Type B pancreatic cell (in vitro differentiated cells): ENCODE data around the gene BTBD19. TPM values are rescaled to one million over a fixed set of nuclear protein-coding genes. Genes with fewer than 3 reads are reported as not detected.

Source experiments
- DNase-seq: peaks from one replicate; pipeline ENCODE4 v3.0.0; 2021; ENCODE audit warnings: mixed read lengths; ENCODE audit not compliant: unreplicated experiment; ENCODE audit errors: extremely low spot score
- H3K27ac Mint-ChIP-seq: 2 replicates; pipeline ENCODE4 v1.8.0; 2021; ENCODE audit warnings: mild to moderate bottlenecking, mixed read lengths
- H3K27me3 Mint-ChIP-seq: 2 replicates; pipeline ENCODE4 v1.8.0; 2021; ENCODE audit warnings: mixed read lengths
- H3K36me3 Mint-ChIP-seq: 2 replicates; pipeline ENCODE4 v1.8.0; 2021; ENCODE audit warnings: mixed read lengths
- H3K4me1 Mint-ChIP-seq: one replicate; pipeline ENCODE4 v1.8.0; 2021; ENCODE audit warnings: mixed read lengths; ENCODE audit not compliant: unreplicated experiment
- H3K4me3 Mint-ChIP-seq: 2 replicates; pipeline ENCODE4 v1.8.0; 2021; ENCODE audit warnings: mild to moderate bottlenecking, mixed read lengths
- H3K9me3 Mint-ChIP-seq: 2 replicates; pipeline ENCODE4 v1.8.0; 2021; ENCODE audit warnings: mixed read lengths
- total RNA-seq: library from RNA; stranded (reverse); gene quantifications from 2 replicates; pipeline ENCODE4 v1.2.1, GENCODE V29; 2021; ENCODE audit warnings: low replicate concordance
- TF ChIP-seq, protein P1 (sequence below): fragments of 200-600 bp; sonication (generic); conservative IDR thresholded peaks from 2 replicates; pipeline ENCODE4 v1.5.0; 2021; ENCODE audit warnings: antibody characterized with exemption, mild to moderate bottlenecking

The BTBD19 gene
- total RNA-seq, 1 donor from 2014 or later, result 10.3 TPM

DNA sequence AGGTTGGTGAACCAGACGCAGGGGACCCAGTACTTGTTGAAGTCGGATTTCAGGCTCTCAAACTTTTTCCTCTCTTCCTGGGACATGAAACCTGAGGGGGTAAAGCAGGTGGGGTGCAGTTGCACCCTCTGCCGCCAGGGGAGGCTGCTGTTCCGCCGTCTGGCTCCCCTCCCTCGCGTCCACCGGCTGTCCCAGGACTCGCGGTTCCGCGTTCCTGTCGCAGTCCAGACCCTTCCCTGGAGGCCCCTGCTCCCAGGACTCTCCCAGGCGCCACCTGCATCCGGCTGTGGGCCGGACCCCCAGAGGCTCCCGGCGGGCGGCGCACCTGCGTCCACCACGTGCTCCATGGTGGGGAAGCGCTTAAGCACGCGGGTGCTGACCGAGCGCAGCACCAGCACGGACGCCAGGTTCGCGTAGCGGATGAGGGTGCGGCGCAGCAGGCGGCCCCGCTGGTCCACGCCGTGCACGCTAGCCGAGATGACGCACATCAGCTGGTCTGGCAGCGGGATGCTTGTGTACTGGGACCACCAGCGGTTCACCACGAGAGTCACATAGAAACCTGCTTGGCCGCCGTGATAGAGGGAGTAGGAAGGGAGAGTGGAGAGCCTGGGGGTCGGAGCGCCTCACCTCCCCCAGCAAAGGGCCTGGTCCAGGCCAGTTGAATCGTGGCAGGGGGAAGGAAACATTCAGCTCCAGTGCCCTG is 22.0 kb upstream of the BTBD19 start:
- no peak for DNase-seq
- no peaks in the 10 kb centered on the region for H3K27me3 Mint-ChIP-seq
- peaks cover 27% of the 10 kb centered on the region for H3K4me1 Mint-ChIP-seq
- H3K9me3 Mint-ChIP-seq, result no peaks in the 10 kb centered on the region
- TF ChIP-seq, protein P1, sequence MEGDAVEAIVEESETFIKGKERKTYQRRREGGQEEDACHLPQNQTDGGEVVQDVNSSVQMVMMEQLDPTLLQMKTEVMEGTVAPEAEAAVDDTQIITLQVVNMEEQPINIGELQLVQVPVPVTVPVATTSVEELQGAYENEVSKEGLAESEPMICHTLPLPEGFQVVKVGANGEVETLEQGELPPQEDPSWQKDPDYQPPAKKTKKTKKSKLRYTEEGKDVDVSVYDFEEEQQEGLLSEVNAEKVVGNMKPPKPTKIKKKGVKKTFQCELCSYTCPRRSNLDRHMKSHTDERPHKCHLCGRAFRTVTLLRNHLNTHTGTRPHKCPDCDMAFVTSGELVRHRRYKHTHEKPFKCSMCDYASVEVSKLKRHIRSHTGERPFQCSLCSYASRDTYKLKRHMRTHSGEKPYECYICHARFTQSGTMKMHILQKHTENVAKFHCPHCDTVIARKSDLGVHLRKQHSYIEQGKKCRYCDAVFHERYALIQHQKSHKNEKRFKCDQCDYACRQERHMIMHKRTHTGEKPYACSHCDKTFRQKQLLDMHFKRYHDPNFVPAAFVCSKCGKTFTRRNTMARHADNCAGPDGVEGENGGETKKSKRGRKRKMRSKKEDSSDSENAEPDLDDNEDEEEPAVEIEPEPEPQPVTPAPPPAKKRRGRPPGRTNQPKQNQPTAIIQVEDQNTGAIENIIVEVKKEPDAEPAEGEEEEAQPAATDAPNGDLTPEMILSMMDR, result peak; percentile 99
- peaks cover 1% of the 10 kb centered on the region for H3K36me3 Mint-ChIP-seq
- peak overlapping the region; percentile 79 for H3K4me3 Mint-ChIP-seq
- H3K27ac Mint-ChIP-seq, result peak overlapping the region; percentile 89

DNA sequence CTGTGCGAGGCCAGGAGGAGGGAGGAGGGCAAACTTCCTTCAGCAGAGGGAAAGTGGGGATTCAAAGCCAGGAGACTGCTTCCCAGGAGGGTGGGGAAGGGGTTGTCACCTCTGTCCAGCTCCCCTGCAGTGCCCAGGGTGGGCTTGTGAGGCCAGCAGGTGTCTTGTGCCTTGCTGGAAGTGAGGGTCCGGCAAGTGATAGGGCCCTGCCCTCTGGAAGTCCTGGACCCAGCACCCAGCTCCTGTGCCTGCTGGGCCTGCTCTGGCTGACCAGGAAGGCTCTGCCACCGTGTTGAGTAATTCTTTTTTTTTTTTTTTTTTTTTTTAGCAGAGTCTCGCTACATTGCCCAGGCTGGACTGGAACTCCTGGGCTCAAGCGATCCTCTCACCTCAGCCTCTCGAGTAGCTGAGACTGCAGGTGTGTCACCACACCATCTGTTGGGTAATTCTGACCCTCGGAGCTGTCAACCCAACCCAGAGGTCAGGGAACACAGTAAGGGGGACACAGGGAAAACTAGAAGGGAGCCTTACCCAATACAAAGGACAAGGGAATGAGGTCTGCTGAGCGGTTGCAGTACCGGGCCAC is 21.4 kb upstream of the BTBD19 start:
- peak overlapping the region; percentile 79 for H3K4me3 Mint-ChIP-seq
- H3K27me3 Mint-ChIP-seq, result no peaks in the 10 kb centered on the region
- H3K9me3 Mint-ChIP-seq, result no peaks in the 10 kb centered on the region
- no peak for DNase-seq
- peaks cover 27% of the 10 kb centered on the region for H3K4me1 Mint-ChIP-seq
- H3K36me3 Mint-ChIP-seq, result no peaks in the 10 kb centered on the region
- peak overlapping the region; percentile 89 for H3K27ac Mint-ChIP-seq
- TF ChIP-seq, protein P1, result no peak

DNA sequence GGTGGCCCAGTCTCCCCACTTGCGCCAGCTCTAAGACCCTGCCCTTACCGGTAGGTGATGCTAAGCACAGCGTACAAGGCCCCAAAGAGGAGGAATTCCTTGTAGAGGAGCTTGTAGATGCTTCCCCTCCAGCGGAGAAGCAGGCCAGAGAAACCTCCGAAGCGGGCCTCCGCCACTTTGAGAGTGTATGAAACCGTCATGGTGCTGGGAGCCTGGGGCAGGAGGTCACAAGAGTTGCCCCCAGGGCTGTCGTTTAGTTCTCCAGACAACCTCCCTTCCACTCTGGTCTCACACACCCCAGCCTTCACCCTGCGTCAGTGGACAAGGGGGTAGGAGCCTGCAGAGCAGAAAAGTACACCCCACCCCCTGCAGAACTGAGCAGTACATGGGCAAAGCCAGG is 20.8 kb upstream of the BTBD19 start:
- TF ChIP-seq, protein P1, result no peak
- no peaks in the 10 kb centered on the region for H3K36me3 Mint-ChIP-seq
- no peak overlapping the region for H3K4me3 Mint-ChIP-seq
- H3K4me1 Mint-ChIP-seq, result peaks cover 27% of the 10 kb centered on the region
- no peak for DNase-seq
- no peaks in the 10 kb centered on the region for H3K9me3 Mint-ChIP-seq
- no peaks in the 10 kb centered on the region for H3K27me3 Mint-ChIP-seq
- no peak overlapping the region for H3K27ac Mint-ChIP-seq

DNA sequence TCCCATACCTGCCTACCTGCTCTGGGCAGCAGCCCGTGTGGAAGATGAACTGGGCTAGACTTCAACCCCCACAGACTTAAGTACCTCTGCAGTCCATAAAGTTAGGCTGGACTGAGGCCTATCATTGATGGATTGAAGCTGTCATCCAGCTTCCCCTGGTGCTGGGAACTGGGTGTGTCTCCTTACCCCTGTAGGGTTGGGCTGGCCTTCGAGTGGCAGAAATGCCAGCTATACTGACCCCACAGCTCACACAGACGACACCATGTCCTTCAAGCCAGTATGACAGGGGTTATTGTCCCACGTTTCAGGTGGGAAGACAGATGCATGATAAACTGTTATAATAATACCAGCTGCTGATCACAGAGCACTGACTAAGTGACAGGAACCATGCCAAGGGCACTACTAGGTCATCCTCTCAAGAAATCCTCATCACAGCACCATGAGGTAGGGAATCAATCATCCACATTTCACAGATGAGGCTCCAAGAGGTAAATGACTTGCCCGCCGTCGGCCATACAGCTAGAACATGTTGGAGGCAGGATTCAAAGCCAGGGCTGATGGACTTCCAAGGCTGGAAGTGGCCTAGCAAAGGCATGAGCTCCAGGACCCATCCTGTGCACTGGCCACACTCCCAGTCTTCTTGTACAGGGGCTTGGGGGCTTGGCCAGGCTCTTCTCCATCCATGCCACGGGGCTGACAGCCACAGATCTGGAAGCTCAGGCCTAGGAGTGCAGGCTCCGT is 20.0 kb upstream of the BTBD19 start, which contains the start of gene BEST4:
Gene BEST4, minus strand, starts transcription at position 51 of the 741 bp plus-strand sequence. CDS start 465 bp downstream, outside the sequence.
- H3K27me3 Mint-ChIP-seq, result no peaks in the 10 kb centered on the region
- no peaks in the 10 kb centered on the region for H3K36me3 Mint-ChIP-seq
- DNase-seq, result no peak
- H3K4me3 Mint-ChIP-seq, result no peak within 1 kb of the TSS
- H3K9me3 Mint-ChIP-seq, result no peaks in the 10 kb centered on the region
- peaks cover 26% of the 10 kb centered on the region for H3K4me1 Mint-ChIP-seq
- TF ChIP-seq, protein P1, result no peak
- peak within 1 kb of the TSS; percentile 18 for H3K27ac Mint-ChIP-seq

DNA sequence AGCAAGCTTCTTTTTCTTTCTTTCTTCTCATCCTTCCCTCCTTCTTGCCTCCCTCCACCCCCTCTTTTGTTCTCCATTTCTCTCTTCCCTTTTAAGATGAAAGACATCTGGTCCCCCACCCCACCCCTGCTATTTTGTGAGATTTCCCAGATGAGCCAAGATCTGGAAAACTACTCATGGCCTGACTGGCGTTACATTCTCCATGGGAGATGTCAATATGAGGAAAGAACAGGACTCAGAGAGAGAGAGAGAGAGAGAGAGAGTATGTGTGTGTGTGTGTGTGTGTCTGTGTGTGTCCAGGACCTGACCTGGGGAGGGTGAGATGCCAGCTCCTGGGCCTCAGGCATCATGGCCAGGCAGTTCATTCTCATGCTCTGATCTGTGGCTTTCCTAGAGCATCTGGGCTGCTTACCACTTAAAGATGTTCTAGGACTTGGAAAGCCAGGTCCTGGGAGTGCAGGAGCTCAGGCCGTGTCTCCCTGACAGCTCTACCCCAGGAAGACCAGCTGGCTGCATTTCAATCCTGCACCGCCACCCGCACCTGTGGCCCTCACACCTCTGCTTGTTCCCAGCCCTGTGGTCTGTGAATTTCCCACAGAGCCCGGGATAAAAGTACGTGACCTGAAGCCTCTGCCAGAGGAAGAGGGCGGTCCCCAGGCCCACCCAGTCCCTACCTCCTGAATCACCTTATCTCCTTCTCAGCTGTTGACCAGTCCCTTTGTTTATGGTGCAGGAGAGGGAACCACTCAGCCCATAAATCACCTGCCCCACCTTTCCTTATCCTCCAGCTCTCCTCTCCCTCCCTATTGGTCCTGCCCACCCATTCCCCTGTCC is 17.1 kb upstream of the BTBD19 start:
- DNase-seq, result no peak
- Mint-ChIP-seq H3K9me3 (no peaks in the 10 kb centered on the region), H3K27me3 (no peaks in the 10 kb centered on the region), H3K27ac (no peak overlapping the region), H3K4me1 (peaks cover 13% of the 10 kb centered on the region), H3K36me3 (no peaks in the 10 kb centered on the region), H3K4me3 (no peak overlapping the region)
- TF ChIP-seq, protein P1, result no peak
